ENCODE measurements around the gene SSTR4.
A peak's percentile ranks its signal among the peaks of the same experiment; 100 is the strongest.
"Not testable (repeated sequence)": the region's sequence is repeated elsewhere in the genome, so short reads cannot be mapped to it uniquely, and the experiment has no call there.

The SSTR4 gene

GRCh38 chr20:23034721-23035671, at the start of gene SSTR4:
Gene SSTR4 (plus strand): TSS chr20:23035312. CDS start chr20:23035484, 172 bp downstream.
- peak in 1 of 3 donors; percentile 37 for DNase-seq

- DNase-seq = peak in 2 of 3 donors; percentile 28 to 34
These were observed 48.5 kb upstream of the SSTR4 start for GRCh38 chr20:22986601-22987000.

DNA sequence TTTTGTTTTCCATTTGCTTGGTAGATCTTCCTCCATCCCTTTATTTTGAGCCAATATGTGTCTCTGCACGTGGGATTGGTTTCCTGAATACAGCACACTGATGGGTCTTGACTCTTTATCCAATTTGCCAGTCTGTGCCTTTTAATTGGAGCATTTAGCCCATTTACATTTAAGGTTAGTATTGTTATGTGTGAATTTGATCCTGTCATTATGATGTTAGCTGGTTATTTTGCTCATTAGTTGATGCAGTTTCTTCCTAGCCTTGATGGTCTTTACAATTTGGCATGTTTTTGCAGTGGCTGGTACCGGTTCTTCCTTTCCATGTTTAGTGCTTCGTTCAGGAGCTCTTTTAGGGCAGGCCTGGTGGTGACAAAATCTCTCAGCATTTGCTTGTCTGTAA, 43.7 kb upstream of the SSTR4 start:
- not testable (repeated sequence) for DNase-seq

GRCh38 chr20:22993823-22994222, 41.3 kb upstream of the SSTR4 start:
- DNase-seq = no peak

DNA sequence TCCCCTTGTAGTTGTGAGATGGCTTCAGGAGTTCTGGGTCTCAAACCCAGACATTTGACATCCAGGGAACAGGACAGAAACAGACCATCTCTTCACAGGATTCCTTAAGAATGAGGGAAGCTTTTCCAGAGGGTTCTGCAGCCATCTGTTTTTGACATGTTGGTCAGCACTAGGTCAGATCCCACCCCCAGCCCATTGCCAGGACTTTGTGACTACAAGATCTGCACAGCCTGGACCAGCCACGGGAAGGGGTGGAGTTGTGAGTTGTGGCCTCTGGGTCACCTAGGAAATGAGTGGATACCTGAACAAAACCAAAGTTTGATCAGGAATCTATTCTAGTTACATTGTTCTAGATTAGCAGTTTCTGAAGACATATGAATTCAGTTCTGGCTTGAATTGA, 39.2 kb upstream of the SSTR4 start:
- peak in 1 of 3 donors; percentile 13 for DNase-seq

DNA sequence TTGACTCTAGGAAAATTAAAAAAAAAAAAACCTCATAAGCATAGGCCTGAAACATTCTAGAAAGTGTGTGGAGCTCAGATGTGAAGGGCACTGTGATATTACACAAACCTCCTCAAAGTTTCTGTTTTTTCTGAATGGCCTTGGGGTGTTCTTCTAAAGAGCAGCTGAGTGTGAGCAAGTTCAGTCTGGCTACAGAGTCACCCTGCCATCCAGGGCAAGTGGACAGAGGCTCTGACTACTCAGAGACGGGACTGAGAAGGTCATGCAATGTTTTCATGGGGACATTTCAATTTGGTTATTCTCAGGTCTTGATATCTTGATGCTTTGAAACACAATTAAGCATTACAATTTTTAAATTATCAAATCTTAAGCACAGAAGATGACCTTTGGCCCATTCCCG, 36.6 kb upstream of the SSTR4 start:
- no peak for DNase-seq

- DNase-seq = no peak
These were observed 35.4 kb upstream of the SSTR4 start for GRCh38 chr20:22999756-23000155.

DNA sequence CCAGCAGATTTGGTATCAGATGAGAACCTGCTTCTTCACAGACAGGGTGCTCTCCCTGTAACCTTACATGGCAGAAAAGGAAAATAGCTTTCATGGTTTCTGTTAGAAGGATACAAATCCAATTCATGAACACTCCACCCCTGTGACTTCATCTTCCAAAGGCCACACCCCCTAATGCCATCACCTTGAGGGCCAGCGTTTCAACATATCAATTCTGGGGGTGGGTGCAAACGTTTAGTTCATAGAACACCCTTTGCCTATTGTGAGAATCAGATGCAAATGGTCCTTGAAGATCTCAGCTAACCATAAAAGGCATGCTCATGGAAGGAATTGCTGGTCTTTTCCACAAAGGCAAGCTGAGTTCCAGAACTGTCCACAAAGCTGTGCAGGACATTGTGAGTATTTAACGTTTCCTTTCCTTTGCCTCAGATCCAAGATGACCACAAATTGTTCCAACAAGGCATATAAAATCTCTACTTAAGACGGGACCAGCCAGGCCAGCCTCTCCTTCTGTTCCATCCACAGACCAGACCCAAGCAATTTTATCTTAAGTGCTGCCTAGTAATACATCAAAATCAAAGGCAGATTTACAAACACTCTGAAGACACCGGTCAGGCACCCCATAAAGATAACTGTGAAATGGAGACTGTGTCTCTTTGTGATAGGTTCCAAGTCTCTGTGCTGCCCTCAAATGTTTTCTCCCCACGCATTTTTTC, 34.7 kb upstream of the SSTR4 start:
- DNase-seq = no peak

DNA sequence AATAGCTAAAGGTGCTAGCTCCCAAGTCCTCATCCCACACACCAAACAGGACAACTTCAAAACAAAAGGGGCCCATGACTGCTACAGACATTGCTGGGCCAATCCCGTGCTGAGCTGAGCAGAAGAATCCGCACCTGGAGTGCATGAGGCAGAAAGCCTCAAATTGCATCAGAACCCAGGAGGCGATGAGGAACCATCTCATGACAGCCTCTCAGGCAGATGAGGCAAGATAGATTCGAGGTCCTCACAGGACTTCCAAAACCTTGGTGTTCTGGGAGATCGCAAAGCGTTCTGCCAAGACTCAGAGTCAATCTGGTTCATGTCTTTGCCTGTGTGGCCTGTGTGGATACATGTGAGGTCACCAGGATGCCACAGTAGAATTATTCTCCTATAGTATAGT, 32.8 kb upstream of the SSTR4 start:
- peak; percentile 66 to 71 (median 69) for DNase-seq

DNA sequence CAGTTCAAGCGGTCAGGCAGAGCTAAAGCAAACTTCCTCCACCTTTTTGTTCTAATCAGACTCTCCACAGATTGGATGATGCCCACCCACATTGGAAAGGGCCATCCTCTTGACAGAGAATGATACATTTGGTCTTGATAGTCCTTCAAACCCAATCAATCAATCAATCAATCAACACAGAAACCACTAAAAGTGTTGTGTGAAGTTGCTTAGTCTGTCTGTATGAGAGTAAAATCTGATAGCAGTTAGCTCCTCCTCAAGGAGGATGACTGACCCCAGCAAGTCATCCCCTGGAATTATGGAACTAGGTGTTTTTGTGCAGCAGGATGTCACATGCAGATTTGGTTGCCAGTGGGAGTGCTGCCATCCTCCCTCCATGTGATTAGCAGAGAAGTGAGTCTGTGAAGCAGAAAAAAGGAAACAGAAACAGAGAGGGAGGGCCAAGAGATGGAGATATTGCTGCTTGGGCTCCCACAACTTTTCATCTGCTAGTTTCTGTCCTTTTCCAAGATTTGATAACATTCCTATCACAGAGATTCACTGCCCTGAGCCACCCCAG, 32.0 kb upstream of the SSTR4 start:
- peak; percentile 64 to 80 (median 66) for DNase-seq

DNA sequence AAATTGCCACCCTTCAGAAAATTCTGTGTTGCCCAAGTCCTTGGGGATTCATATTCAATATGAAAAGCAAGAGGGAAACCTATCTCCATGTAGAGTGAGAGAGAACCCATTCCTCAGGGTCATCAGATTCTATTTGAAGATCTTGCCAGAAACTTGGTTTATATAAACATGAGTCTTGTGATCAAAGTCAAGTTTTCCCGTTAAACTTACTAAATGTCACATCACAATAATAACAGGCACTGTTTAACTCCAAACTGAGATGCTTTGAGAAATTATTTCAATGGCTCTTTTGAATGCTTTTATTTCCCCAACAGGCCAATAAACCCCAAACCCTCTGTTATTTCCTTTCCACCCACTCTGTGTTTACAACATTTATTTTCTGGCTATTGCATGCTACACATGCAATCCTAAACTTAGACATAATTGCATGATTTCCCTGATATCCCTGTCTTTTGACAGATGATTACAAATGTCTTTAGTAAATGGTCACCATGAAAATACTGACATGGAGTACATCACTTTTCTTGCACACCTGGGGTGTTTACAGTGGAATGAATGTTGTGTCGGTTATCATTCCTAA, 31.1 kb upstream of the SSTR4 start:
- DNase-seq = peak; percentile 33 to 66 (median 62)

- DNase-seq = no peak
These were observed 29.3 kb upstream of the SSTR4 start for GRCh38 chr20:23005776-23006175.

DNA sequence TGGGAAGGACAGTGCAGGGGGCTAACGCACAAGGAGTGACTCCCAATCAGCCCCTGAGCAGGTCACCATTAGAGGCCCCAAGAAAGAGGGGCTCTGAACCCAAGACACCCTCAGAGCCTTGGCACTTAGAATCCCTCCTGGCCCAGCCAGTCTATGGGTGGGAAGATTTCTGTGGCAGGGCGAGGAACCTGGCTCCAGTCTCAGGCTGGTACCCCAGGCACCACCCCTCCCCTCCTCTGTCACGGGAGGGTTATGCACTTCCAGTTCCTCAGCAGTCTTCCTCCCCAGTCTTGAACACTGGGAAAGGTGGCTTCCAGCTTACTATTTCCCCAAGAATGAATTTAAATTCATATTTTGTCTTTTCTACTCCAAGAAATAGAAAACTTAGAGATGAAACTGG, 27.6 kb upstream of the SSTR4 start:
- DNase-seq = no peak

- DNase-seq = no peak
These were observed 27.0 kb upstream of the SSTR4 start for GRCh38 chr20:23007886-23008655.

DNA sequence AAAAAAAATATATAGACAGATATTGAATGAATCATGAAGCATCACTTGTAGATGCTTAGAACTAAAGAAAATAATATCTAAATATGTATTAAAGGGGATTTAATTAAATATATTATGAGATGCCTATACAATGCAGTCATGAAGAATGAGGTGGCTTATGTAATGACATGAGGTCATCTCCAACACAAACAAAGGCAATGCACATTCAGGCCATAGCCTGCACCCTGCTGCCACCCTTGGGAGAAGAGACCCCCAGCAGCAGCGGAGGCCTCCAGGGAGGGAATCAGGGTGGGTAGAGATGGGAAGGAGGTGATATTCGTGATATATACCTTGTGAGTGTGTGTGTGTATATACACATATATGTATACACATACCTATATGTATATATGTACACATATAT, 26.4 kb upstream of the SSTR4 start:
- DNase-seq = no peak

DNA sequence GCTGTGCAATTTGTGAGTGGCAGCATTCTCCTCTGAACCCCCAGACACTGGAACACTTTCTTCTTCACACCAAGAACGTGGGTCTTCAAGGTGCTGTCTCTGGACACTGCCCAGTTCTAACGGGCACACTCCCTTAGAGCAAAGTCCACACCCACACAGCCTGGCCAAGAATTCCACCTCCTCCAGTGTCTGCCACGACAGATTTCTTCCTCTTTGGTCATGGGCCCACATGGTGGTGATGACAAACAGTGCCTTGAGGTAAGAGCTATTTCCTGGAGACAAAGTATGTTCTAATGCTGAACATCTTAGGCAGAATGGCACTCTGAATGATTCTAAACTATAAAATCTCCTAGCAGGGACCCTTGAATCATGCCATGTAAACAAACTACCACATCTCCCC, 25.5 kb upstream of the SSTR4 start:
- DNase-seq = peak; percentile 74 to 80 (median 78)

DNA sequence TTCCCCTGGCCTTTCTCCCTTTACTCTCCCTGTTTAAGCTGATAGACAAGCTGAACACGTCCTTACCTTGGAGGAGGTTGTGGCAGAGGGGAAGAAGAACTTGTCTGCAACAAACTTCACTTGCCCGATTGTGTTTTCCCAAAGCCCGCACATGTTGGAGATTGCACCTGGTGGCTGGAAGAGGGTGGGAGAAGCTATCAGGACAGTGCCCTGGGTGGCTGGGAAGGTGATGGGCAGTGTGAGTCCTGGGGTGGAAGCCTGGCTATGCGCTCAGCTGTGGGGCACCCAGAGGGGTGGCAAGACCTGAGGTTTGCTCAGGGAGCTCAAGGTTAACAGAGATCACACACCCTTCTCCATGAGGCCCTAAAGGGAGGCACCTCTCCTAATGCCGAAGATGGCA, 25.0 kb upstream of the SSTR4 start:
- no peak for DNase-seq

GRCh38 chr20:23011008-23011721, 23.9 kb upstream of the SSTR4 start:
- no peak for DNase-seq

GRCh38 chr20:23013429-23013828, 21.7 kb upstream of the SSTR4 start:
- DNase-seq = no peak

GRCh38 chr20:23017516-23017915, 17.6 kb upstream of the SSTR4 start:
- no peak for DNase-seq

DNA sequence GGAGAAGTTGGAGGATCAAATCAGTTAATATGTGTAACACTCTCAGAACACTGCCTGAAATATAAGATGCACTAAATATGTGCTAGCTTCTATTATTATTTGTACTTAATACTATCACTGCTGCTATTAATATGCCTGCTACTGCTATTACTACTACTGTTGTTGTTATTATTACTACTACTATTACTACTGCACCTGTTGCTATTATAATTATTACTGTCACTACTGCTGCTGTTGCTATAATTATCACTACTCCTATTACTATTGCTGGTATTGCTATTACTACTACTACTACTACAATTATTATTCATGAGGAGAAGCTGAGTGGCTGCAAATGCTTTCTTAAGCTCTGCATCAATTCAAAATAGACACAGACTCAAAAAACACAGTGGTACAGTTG, 16.7 kb upstream of the SSTR4 start:
- DNase-seq = no peak

- no peak for DNase-seq
These were observed 16.2 kb upstream of the SSTR4 start for GRCh38 chr20:23018941-23019340.
